AG09309 (cell line): ENCODE measurements around the gene FMOD.

Source experiments
- DNase-seq: peaks from one replicate; pipeline ENCODE4 v3.0.0-alpha.2; 2010; ENCODE audit warnings: low read depth
- H3K4me3 ChIP-seq: 2 replicates; pipeline ENCODE4 v1.5.1; 2011; ENCODE audit warnings: mild to moderate bottlenecking, low read depth, low read length, moderate library complexity; ENCODE audit not compliant: control insufficient read depth
- CTCF ChIP-seq: IDR thresholded peaks from 2 replicates; pipeline ENCODE4 v1.5.1; 2011; ENCODE audit warnings: mild to moderate bottlenecking, low read depth, low read length, inconsistent platforms; ENCODE audit not compliant: insufficient read depth, control insufficient read depth; ENCODE audit errors: missing control alignments

The FMOD gene

GRCh38 chr1:203362720-203363025 is 11.8 kb upstream of the FMOD start:
- TF ChIP-seq CTCF = no peak
- H3K4me3 ChIP-seq = no peak overlapping the region
- DNase-seq = no peak

- TF ChIP-seq CTCF = no peak
- no peak for DNase-seq
- no peak overlapping the region for H3K4me3 ChIP-seq
Observed at GRCh38 chr1:203361945-203362719, 11.2 kb upstream of the FMOD start.

GRCh38 chr1:203360547-203361185 is 9.7 kb upstream of the FMOD start:
- no peak overlapping the region for H3K4me3 ChIP-seq
- TF ChIP-seq CTCF = no peak
- no peak for DNase-seq

- peak; percentile 4 for TF ChIP-seq CTCF
- no peak for DNase-seq
- no peak overlapping the region for H3K4me3 ChIP-seq
Observed at GRCh38 chr1:203359010-203359571, 8.2 kb upstream of the FMOD start.

- H3K4me3 ChIP-seq = no peak overlapping the region
- no peak for TF ChIP-seq CTCF
- no peak for DNase-seq
Observed at GRCh38 chr1:203354246-203354645, 3.3 kb upstream of the FMOD start.

- no peak for DNase-seq
- TF ChIP-seq CTCF = no peak
Observed at GRCh38 chr1:203353486-203353885, 2.6 kb upstream of the FMOD start.

More at GRCh38 chr1:203353486-203353885, 2.6 kb upstream of the FMOD start:
- H3K4me3 ChIP-seq = no peak overlapping the region
